ENCODE measurements around the gene TRIO.
A peak's percentile ranks its signal among the peaks of the same experiment; 100 is the strongest.

Gene TRIO

GRCh38 chr5:14242871-14243383, 99.8 kb downstream of the TRIO start:
- no peak for DNase-seq (ENCODE audit: low read depth)
- H3K4me3 ChIP-seq (ENCODE audit: low read depth, low read length): no peak overlapping the region
- in situ Hi-C loops (cut with HindIII; ENCODE audit: low sequenced_read_pairs): no loop called here
- no peak for TF ChIP-seq CTCF (IDR thresholded peaks at IDR 0.05; ENCODE audit: low read depth, low read length, missing control alignments)

- in situ Hi-C loops (cut with HindIII; ENCODE audit: low sequenced_read_pairs): no loop called here
- no peak for TF ChIP-seq CTCF (IDR thresholded peaks at IDR 0.05; ENCODE audit: low read depth, low read length, missing control alignments)
Observed at GRCh38 chr5:14243766-14244165, 100.6 kb downstream of the TRIO start.

GRCh38 chr5:14244721-14245120, 101.6 kb downstream of the TRIO start:
- no peak overlapping the region for H3K4me3 ChIP-seq (ENCODE audit: low read depth, low read length)
- in situ Hi-C loops (cut with HindIII; ENCODE audit: low sequenced_read_pairs): no loop called here
- no peak for DNase-seq (ENCODE audit: low read depth)
- no peak for TF ChIP-seq CTCF (IDR thresholded peaks at IDR 0.05; ENCODE audit: low read depth, low read length, missing control alignments)

More at GRCh38 chr5:14243766-14244165, 100.6 kb downstream of the TRIO start:
- no peak overlapping the region for H3K4me3 ChIP-seq (ENCODE audit: low read depth, low read length)
- DNase-seq (ENCODE audit: low read depth): no peak

GRCh38 chr5:14245132-14245925, 102.2 kb downstream of the TRIO start:
- DNase-seq (ENCODE audit: low read depth): peak; percentile 52
- in situ Hi-C loops (cut with HindIII; ENCODE audit: low sequenced_read_pairs): no loop called here
- no peak overlapping the region for H3K4me3 ChIP-seq (ENCODE audit: low read depth, low read length)
- TF ChIP-seq CTCF (IDR thresholded peaks at IDR 0.05; ENCODE audit: low read depth, low read length, missing control alignments): no peak

- in situ Hi-C loops (cut with HindIII; ENCODE audit: low sequenced_read_pairs): no loop called here
- no peak overlapping the region for H3K4me3 ChIP-seq (ENCODE audit: low read depth, low read length)
- no peak for DNase-seq (ENCODE audit: low read depth)
- TF ChIP-seq CTCF (IDR thresholded peaks at IDR 0.05; ENCODE audit: low read depth, low read length, missing control alignments): no peak
Observed at GRCh38 chr5:14246350-14247053, 103.4 kb downstream of the TRIO start.

- no peak for DNase-seq (ENCODE audit: low read depth)
- H3K4me3 ChIP-seq (ENCODE audit: low read depth, low read length): no peak overlapping the region
- TF ChIP-seq CTCF (IDR thresholded peaks at IDR 0.05; ENCODE audit: low read depth, low read length, missing control alignments): no peak
- in situ Hi-C loops (cut with HindIII; ENCODE audit: low sequenced_read_pairs): no loop called here
Observed at GRCh38 chr5:14247054-14247386, 103.9 kb downstream of the TRIO start.

Data from astrocyte of the cerebellum (primary cell).